Osteoblast (primary cell): Measurements from ENCODE around the gene DMD. TPM values are rescaled to one million over a fixed set of nuclear protein-coding genes. Genes with fewer than 3 reads are reported as not detected.

Source experiments
- DNase-seq: peaks from one replicate; pipeline ENCODE4 v3.0.0; 2011; ENCODE audit warnings: low spot score, mixed read lengths; ENCODE audit not compliant: insufficient read length; ENCODE audit errors: missing footprints
- H2AFZ ChIP-seq: 2 replicates; pipeline ENCODE4 v1.6.0; 2011; ENCODE audit warnings: mild to moderate bottlenecking, low read length
- H3K27ac ChIP-seq: 2 replicates; pipeline ENCODE4 v1.5.1; 2011; ENCODE audit warnings: mild to moderate bottlenecking, low read depth, low read length, moderate library complexity
- H3K27me3 ChIP-seq: 2 replicates; pipeline ENCODE4 v1.6.0; 2012; ENCODE audit warnings: mild to moderate bottlenecking, control low read depth, inconsistent platforms, low read length, moderate library complexity; ENCODE audit not compliant: insufficient read depth
- H3K36me3 ChIP-seq: 2 replicates; pipeline ENCODE4 v1.5.1; 2011; ENCODE audit warnings: mild to moderate bottlenecking, low read length, control low read depth, moderate library complexity; ENCODE audit not compliant: insufficient read depth
- H3K4me1 ChIP-seq: 2 replicates; pipeline ENCODE4 v1.5.1; 2011; ENCODE audit warnings: mild to moderate bottlenecking, low read length, control low read depth, moderate library complexity; ENCODE audit not compliant: insufficient read depth
- H3K4me2 ChIP-seq: 2 replicates; pipeline ENCODE4 v1.6.0; 2011; ENCODE audit warnings: mild to moderate bottlenecking, low read length; ENCODE audit not compliant: insufficient read depth
- H3K4me3 ChIP-seq: fragments of 200-600 bp; sonication (generic); 3 replicates; pipeline ENCODE4 v1.5.1; 2012; ENCODE audit warnings: mild to moderate bottlenecking, low read length, inconsistent platforms; ENCODE audit not compliant: insufficient read depth
- H3K79me2 ChIP-seq: 2 replicates; pipeline ENCODE4 v1.6.0; 2012; ENCODE audit warnings: mild to moderate bottlenecking, low read length, control low read depth, inconsistent platforms; ENCODE audit not compliant: insufficient read depth
- H3K9me3 ChIP-seq: 2 replicates; pipeline ENCODE4 v1.5.1; 2011; ENCODE audit warnings: low read depth, low read length, control low read depth
- H4K20me1 ChIP-seq: 2 replicates; pipeline ENCODE4 v1.6.0; 2012; ENCODE audit warnings: mild to moderate bottlenecking, low read length, control low read depth; ENCODE audit not compliant: insufficient read depth
- CTCF ChIP-seq: IDR thresholded peaks from 2 replicates; pipeline ENCODE4 v1.5.1; 2011; ENCODE audit warnings: mild to moderate bottlenecking, low read depth, low read length, moderate library complexity; ENCODE audit errors: extremely low read depth
- total RNA-seq: library from RNA; depleted of rRNA; stranded (reverse); fragments of >200 nt; gene quantifications from 2 replicates; pipeline ENCODE4 v1.2.3, GENCODE V29; 2012

DMD gene
- total RNA-seq, 1 donor, result 12.7 TPM

DNA sequence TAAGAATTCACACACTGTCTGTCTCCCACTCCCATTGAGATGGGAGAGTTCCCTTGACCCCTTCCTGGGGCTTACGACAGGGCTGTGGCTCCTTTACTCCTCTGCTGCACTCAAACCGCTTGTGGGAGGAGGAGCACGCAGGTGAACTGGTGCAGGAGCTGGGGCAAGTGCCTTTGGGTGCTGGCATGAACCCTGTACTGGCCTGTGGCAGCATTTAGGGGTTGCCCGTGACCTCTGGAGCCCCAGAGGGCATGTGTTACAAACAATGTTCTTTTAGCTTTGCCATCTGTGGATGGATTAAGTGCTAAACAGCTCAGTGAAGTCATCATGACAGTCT is 2117.7 kb downstream of the DMD start:
- no peak for TF ChIP-seq CTCF
- DNase-seq, result no peak
- no peak overlapping the region for H2AFZ ChIP-seq
- no peaks in the 10 kb centered on the region for H3K9me3 ChIP-seq
- no peaks in the 10 kb centered on the region for H3K4me1 ChIP-seq
- no peaks in the 10 kb centered on the region for H4K20me1 ChIP-seq
- H3K36me3 ChIP-seq, result no peaks in the 10 kb centered on the region
- no peaks in the 10 kb centered on the region for H3K79me2 ChIP-seq
- no peak overlapping the region for H3K27ac ChIP-seq
- H3K4me3 ChIP-seq, result no peak overlapping the region
- H3K4me2 ChIP-seq, result no peak overlapping the region
- H3K27me3 ChIP-seq, result no peaks in the 10 kb centered on the region

DNA sequence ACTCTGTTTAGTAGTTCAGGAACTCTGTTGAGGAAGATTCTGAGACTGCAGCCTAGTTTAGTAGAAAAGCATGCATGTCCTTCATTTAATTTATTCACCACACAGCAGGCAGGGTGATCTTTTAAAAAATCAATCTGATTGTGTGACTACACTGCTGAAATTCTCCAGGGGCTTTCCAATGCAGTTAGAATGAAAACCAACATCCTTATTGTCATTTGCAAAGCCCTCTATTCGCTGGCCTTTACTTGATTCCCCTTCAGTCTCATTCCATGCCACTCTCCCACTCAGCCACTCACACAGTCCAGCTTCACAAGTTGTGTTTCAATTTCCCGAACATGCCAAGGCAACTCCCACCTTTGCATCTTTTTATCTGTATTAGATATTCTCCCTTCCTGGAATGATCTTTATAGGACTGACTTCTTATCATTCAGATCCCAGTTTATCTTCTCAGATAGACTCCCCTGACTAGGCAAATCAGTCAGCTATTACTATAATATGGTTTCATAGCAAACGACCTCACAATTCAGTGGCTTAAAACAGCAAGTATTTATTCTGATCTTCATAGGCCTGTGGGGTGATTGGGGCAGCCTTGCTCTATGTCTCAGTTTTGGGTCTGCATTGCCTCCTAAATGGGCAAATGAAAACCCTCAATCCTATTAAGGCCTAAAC is 2118.2 kb downstream of the DMD start:
- no peak for DNase-seq
- no peak overlapping the region for H3K27ac ChIP-seq
- H3K4me3 ChIP-seq, result no peak overlapping the region
- H3K79me2 ChIP-seq, result no peaks in the 10 kb centered on the region
- no peak overlapping the region for H3K4me2 ChIP-seq
- no peaks in the 10 kb centered on the region for H3K4me1 ChIP-seq
- H3K9me3 ChIP-seq, result no peaks in the 10 kb centered on the region
- no peaks in the 10 kb centered on the region for H4K20me1 ChIP-seq
- H3K36me3 ChIP-seq, result no peaks in the 10 kb centered on the region
- no peaks in the 10 kb centered on the region for H3K27me3 ChIP-seq
- no peak for TF ChIP-seq CTCF
- no peak overlapping the region for H2AFZ ChIP-seq

DNA sequence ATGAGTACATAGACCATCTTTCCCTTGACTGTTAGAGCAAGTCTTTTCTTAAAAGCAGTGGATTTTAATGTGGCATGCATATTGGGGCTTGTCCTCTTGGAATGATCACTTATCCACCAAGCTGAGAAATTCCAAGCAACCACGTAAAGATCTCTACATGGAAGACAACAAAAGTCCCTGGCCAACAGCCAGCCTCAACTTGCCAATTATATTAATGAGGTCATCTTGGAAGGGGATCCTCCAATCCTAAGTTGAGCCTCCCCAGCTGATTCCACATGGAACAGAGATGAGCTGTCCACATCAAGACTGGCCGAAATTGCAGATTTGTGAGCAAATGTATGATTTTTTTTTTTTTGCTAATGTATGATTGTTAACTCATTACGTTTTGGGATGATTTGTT is 2118.9 kb downstream of the DMD start:
- Histone ChIP-seq H3K36me3 (no peaks in the 10 kb centered on the region), H3K79me2 (no peaks in the 10 kb centered on the region), H3K9me3 (no peaks in the 10 kb centered on the region), H3K27me3 (no peaks in the 10 kb centered on the region), H3K4me2 (no peak overlapping the region), H4K20me1 (no peaks in the 10 kb centered on the region), H3K27ac (no peak overlapping the region), H3K4me1 (no peaks in the 10 kb centered on the region), H3K4me3 (no peak overlapping the region), H2AFZ (no peak overlapping the region)
- DNase-seq, result no peak
- no peak for TF ChIP-seq CTCF

DNA sequence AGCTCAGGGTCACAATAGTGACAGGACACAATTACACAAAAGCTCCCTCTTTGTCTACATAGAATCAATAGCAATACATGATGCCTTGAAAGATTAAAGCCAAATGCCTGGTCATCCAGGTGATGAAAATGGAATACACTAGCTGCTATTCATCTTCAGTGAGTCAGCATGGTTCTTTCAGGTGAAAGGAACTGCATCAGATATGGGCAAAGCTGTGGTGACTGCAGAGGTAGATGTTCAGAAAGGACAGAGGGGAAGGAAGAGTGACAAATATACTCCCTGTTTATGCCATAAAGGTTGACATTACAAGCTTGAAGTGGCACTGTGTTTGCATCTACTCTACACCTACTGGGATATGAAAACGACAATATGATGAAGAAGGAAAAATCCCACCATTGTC is 2119.5 kb downstream of the DMD start:
- no peak for DNase-seq
- no peak overlapping the region for H3K4me2 ChIP-seq
- TF ChIP-seq CTCF, result no peak
- no peaks in the 10 kb centered on the region for H3K27me3 ChIP-seq
- H2AFZ ChIP-seq, result no peak overlapping the region
- H3K27ac ChIP-seq, result no peak overlapping the region
- H4K20me1 ChIP-seq, result no peaks in the 10 kb centered on the region
- no peaks in the 10 kb centered on the region for H3K4me1 ChIP-seq
- H3K36me3 ChIP-seq, result no peaks in the 10 kb centered on the region
- H3K9me3 ChIP-seq, result no peaks in the 10 kb centered on the region
- H3K4me3 ChIP-seq, result no peak overlapping the region
- H3K79me2 ChIP-seq, result no peaks in the 10 kb centered on the region
